ENCODE results near the gene RPS15.

DNA sequence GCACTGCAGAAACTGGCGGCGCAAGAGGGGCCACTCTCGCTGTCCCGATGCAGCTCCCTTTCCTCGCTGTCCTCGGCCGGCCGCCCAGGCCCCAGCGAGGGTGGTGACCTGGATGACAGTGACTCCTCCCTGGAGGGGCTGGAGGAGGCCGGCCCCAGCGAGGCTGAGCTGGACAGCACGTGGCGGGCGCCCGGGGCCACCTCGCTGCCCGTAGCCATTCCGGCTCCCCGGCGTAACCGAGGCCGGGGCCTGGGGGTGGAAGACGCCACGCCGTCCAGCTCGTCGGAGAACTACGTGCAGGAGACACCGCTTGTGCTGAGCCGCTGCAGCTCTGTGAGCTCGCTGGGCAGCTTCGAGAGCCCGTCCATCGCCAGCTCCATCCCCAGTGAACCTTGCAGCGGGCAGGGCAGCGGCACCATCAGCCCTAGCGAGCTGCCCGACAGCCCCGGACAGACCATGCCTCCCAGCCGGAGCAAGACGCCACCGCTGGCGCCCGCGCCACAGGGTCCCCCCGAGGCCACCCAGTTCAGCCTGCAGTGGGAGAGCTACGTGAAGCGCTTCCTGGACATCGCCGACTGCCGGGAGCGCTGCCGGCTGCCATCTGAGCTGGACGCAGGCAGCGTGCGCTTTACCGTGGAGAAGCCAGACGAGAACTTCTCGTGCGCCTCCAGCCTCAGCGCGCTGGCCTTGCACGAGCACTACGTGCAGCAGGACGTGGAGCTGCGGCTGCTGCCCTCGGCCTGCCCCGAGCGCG lies 28.4 kb downstream of the RPS15 start:
- no peak for TF ChIP-seq POLR2AphosphoS5 (IDR thresholded peaks at IDR 0.05)
- no peak for TF ChIP-seq POLR2A (IDR thresholded peaks at IDR 0.05)
- TF ChIP-seq, protein P1, sequence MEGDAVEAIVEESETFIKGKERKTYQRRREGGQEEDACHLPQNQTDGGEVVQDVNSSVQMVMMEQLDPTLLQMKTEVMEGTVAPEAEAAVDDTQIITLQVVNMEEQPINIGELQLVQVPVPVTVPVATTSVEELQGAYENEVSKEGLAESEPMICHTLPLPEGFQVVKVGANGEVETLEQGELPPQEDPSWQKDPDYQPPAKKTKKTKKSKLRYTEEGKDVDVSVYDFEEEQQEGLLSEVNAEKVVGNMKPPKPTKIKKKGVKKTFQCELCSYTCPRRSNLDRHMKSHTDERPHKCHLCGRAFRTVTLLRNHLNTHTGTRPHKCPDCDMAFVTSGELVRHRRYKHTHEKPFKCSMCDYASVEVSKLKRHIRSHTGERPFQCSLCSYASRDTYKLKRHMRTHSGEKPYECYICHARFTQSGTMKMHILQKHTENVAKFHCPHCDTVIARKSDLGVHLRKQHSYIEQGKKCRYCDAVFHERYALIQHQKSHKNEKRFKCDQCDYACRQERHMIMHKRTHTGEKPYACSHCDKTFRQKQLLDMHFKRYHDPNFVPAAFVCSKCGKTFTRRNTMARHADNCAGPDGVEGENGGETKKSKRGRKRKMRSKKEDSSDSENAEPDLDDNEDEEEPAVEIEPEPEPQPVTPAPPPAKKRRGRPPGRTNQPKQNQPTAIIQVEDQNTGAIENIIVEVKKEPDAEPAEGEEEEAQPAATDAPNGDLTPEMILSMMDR (IDR thresholded peaks at IDR 0.05) = no peak
- TF ChIP-seq EP300 (IDR thresholded peaks at IDR 0.05) = no peak

Data from upper lobe of left lung (tissue), 4 donors.